ENCODE measurements around the gene RAP1GAP.
"Not testable (repeated sequence)": the region's sequence is repeated elsewhere in the genome, so short reads cannot be mapped to it uniquely, and the experiment has no call there.

Gene RAP1GAP

DNA sequence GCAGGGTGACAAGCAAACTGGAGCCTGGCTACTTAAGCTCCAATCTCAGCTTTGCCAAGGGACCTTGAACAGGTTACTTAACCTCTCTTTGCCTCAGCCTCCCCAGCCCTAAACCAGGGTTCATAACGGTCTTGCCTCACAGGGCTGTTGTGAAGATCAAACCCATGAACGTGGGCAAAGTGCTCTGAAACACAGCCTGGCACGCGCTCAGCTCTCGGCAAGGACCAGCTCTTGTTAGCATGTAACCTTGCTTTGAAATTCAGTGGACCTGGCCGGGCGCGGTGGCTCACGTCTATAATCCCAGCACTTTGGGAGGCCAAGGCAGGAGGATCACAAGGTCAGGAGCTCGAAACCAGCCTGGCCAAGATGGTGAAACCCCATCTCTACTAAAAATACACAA is 24.8 kb downstream of the RAP1GAP start:
- DNase-seq (ENCODE audit: low read depth) = no peak

DNA sequence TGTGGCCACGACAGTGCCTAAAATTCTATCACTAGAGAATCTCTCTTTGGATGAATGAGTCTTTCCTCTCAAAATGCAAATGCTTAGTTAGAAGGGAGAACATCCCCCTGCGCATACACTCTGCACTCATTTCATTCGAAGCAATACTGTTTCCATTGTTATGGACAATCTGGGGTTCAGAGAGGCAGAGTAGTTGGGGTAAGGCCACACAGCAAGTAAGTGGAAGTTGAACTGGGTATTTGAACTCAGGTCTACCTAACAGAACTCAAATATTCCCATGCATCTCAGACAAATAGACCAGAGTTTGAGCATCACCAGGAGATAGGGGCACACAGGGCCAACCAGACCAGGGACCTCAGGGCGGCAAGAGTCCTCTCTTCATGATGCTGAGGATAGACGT is 25.5 kb downstream of the RAP1GAP start:
- no peak for DNase-seq (ENCODE audit: low read depth)

DNA sequence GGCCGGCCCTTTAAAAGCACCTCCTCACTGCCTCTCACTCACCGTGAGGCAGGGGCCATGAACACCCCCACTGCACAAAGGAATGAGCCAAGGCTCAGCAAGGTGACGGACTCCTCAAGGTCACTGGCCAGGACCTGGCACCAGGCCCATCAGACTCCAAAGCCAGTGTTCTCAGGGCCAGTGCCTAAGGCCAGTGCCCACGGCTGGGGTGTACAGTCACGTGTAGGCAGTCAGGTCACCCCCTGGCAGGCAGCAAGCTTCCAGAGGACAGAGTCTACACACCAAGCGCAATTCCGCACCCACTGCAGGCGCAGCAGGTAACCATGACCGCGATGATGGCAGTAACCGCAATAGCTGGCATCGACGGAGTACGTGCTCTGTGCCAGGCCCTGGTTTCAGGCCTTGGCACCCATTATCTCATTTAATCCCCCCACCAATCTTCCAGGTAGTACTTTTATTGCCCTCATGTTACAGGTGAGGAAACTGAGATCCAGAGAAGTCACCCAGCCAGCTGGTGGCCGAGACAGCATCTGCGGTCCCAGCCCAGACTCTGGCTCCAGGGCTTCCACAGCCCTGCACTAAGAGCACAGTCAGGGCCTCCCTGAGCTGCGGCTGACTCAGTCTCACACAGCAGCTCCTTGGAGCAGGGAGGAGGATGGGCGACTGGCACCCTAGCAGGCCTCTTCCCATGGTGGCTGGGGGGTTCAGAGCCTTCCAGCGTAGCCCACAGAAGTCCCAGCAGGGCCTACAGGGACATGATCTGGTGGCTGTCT is 27.0 kb downstream of the RAP1GAP start:
- no peak for DNase-seq (ENCODE audit: low read depth)

DNA sequence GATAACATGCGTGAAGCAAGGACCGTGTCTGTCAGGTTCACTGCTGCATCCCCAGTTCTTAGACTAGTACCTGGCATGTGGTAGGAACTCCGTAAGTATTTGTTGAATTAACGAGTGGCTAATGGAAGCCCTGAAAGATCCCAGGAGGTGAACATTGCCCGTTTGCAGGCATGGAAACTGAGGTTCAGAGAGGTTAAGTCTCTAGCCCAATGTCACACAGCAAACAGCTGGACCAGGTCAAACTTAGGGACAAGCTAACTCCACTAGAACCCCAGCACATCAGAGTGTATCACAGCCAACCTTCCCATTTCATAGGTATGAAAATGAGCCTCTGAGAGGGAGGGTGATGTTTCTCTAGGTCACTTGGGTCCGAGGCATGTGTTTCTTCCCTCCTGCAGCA is 27.6 kb downstream of the RAP1GAP start:
- no peak for DNase-seq (ENCODE audit: low read depth)

DNA sequence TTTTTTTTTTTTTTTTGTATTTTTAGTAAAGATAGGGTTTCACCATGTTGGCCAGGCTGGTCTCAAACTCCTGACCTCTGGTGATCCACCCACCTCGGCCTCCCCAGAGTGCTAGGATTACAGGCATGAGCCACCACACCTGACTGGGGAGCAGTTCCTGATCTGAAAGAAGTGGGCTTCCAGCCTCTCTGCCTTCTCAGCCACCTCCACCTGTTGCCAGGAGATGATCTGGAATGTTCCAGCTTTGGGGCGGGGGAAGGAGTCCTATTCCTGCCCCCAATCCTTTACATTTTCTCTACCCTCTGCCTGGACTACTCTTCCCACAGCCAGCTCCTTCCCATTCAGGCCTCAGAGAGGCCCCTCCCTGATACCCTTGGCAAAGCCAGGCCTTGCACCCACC is 28.1 kb downstream of the RAP1GAP start:
- DNase-seq (ENCODE audit: low read depth) = no peak

DNA sequence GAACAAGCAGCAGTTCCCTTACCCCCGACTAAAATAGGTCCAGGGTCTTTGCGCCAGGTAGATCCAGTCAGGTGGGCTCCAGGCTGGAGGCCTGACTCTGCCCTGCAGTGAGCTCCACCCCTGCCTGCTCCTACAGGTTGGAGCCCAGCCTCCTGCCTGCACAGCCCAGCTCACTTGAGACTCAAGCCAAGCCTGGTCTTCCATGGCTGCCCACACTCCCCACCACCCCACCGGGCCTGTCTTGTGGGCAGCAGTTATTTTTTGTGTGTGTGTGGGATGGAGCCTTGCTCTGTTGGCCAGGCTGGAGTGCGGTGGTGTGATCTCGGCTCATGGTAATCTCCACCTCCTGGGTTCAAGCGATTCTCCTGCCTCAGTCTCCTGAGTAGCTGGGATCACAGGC is 28.5 kb downstream of the RAP1GAP start:
- no peak for DNase-seq (ENCODE audit: low read depth)

DNA sequence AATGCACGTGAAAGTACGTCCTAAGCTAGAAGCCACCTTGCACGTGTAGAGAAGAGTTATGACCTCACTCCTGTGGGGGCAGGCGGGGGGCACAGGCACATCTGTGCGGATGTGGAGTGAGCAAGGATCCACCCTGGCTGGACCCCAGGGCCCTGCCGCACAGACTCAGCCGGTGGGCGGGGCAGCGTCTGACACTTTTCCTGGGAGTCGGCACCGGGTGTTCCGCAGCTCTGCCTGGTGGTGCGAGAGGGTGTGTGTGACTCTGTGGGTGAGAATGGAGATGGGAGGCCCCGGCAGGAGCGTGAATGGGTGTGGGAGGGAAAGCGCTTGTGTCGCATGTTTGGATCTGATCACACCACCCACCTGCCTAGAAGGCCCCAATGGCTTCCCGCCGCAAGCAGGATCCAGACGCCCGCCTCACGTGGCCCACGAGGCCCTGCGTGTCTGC is 29.5 kb downstream of the RAP1GAP start:
- DNase-seq (ENCODE audit: low read depth) = no peak

DNA sequence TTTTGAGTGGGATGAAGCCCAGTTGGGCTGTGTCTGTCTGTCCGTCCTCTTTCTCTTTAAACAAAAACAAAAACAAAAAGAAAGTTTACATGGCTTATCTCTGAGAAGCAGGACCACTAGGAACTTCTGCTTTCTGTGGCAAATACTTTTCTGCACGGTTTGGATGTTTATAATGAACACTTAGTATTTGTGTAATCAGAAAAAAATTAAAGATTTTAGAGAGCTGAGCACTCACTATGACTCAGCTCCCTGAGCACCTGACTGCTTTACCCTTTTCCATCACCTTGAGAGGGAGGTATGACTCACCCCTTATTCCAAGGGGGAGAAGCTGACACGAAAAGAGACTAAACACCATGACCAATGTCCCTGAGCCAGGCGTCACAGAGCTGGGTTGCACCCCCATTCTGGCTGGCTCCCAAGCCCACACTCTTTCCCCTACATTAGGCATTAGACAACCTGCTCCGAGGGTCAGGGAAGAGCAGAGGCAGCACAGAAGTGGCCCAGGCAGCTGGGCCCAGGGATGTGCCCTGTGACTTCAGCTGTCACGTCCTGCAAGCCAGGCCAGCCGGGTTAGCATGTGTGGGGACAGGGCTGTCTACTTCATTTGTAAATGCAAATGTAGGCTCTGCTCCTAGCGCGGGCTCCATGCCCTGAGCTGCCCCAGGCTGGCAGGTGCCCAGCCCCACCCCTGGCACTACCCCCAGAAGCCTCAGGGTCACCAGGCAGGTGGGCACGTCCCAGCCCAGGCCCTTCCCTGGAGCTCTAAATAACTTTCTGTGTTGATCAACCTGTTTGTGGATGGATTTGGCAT is 30.4 kb downstream of the RAP1GAP start:
- peak; percentile 28 for DNase-seq (ENCODE audit: low read depth)

DNA sequence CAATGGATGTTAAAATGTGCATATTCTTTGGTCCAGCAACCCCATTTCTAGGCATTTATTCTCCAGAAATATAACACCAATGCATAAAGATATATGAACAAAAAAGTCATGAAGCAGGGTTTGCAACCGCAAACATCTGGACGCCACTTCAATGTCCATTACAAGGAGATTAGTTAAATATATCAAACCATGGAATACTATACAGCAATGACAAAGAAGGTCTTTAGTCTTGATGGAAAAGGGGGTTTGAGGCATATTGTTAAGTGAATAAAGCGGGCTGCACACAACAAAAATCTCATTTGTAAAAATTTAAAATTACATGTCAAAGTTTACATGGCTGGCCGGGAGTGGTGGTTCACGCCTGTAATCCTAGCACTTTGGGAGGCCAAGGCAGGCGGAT is 31.6 kb downstream of the RAP1GAP start:
- DNase-seq (ENCODE audit: low read depth) = no peak

DNA sequence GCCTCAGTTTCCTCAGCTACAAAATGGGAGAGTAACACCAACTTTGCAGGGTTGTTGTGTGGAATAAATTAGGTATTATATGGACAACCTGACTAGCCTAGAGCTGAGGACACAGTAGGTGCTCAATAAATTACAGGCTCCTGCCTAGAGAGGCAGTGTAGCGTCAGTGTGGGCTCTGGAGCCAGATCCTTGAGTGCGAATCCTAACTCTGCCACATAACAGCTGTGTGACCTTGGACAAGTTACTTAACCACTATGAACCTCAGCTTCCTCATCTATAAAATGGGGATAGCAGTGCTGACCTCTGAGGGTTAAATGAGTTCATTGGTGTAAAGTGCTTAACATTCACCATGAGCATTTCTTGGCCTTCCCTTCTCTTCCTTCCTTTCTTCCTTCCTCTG is 33.1 kb downstream of the RAP1GAP start:
- DNase-seq (ENCODE audit: low read depth) = no peak

DNA sequence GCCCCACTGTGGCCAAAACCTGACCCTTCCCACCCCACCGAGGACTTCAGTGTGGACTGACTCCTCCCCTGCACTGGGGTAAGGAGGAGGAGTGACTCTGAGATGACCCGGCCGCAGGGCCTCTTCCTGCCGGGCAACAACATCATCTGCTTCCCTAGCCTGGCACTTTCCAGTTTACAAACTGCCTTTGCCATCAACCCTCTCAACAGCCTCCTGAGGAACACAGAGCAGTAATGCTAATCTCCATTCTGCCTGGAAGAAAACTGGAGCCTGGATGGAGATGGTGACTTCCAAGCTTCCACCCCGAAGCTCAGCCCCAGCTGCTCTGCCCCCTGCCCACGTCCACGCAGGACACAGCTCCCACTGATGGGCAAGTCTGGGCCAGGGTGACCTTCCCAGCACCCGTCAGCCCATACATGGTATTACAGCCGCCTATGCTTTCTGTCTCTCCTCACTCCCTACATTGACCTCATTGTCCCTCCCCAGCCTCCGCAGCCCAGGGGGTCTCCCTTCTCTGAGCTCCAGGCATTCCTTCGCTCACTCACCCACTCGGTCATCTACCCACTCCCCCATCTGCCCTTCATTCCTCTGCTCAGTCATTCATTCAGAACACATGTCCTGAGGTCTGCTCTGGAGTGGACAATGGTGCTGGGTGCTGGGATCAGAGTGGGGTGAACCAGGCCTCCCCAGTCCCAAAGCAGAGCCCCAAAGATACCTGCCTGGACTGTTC is 34.2 kb downstream of the RAP1GAP start:
- DNase-seq (ENCODE audit: low read depth) = no peak

DNA sequence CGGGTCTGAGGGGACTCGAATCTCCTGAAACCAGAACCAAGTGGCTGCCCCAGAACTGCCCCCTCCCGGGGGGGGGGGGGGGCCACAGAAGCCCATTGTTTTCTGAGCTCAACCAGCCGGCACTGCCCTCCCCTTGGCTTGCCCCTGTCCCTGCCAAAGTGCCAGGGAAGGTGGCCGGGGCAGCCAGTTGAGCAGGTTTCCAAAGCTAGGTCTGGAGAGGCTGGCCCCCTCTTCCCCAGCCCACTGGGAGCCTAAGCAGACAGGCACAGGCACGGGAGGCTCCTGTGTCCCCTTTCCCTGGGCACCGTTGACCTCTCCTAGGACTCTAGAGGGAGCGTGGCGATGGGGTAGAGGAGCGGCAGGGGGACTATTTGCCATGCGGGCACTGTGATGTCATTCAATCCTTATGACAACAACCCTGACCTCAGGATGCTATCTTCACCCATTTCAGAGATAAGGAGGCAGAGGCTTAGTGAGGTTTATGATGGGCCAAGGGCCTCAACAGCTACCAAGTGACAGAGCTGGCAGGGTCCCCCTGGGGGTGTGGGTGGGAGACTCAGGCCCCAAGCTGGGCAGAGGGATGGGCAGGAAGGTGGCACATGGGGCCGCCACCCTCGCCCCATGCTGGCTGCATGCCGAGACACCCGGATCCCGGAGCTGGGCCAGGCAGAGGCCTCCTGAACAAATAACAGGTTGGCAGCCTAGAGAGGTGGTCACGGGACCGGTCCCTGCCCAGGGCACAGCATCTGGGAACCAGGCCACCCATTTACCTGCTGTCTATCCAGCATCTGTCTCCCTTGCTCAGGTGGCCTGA is 35.0 kb downstream of the RAP1GAP start:
- no peak for DNase-seq (ENCODE audit: low read depth)

DNA sequence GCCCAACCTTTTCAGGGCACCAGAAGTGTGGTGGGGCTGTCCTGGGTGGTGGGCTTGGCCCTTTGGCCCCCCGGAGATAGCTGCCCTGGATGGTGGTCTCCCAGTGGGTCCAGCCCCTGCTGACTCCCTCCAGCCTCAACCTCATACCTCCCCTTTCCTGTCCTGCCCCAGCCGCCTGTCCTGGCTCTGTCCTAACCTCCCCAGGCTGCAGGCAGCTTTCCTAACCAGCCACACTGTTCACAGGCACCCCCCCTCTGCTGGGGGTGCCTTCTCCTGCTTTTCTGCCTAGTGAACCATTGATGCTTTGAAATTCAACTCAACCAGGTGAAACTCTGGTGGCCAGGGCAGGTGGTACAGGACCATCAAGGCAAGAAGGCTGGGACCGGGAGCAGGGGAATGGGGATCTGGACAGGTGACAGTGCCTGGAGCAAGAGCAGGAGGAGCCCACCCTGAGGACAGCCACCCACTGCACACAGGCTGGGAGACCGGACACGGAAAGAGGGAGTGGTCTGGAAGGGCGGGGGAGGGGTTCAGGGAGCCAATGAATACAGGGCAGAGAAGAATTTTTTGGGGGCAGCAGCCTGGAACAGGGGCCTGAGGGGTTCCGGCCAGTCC is 35.9 kb downstream of the RAP1GAP start:
- DNase-seq (ENCODE audit: low read depth) = no peak

DNA sequence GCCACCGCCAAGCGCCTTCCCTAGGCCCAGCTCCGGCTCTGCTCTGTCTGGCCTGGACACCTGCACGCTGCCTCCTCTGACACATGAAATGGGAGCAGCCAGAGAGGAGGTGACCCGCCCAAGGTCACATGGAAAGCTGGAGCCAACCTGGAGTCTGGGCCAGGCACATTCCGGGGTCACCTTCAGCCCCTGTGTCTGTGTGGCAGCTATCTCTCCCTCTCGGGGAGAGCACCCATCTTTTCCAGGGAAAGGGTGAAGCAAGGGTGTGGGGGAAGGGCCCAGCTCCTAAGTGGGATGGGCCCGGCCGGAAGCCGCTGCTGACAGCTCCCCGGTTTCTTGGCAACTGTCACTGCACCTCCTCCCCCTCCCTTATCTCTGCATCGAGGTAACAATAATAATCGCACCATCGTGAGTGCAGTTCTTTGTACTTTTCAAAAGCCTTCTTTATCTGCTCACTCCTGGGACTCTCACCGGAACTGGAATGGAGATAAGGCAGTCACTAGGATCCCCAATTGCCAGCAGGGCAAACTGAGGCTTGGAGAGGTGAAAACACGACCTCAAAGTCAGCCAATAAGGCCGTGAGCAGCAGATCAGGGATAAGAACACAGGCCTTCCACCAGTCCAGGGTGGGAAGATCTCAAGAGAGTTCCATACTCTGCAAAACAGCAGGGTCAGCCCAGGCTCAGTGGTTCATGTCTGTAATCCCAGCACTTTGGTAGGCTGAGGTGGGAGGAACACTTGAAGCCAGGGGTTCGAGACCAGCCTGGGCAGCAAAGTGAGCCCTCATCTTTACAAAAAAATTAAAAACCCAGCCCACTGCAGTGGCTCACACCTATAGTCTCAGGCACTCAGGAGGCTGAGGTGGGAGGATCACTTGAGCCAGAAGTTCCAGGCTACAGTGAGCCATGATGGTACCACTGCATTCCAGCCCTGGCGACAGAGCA is 36.9 kb downstream of the RAP1GAP start:
- no peak for DNase-seq (ENCODE audit: low read depth)

DNA sequence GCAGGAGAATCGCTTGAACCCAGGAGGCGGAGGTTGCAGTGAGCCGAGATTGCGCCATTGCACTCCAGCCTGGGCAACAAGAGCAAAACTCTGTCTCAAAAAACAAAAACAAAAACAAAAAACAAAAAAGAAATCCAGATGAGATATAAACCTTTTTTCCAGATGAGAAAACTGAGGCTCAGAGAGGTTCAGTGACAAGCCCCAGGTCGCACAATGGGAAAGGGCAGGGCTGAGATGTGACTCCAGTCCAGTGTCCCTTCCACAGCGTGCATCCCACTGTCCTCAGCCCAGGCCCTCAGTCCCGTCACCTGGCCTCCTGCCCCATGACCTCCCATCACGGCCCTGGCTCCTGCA is 37.6 kb downstream of the RAP1GAP start:
- not testable (repeated sequence) for DNase-seq (ENCODE audit: low read depth)

DNA sequence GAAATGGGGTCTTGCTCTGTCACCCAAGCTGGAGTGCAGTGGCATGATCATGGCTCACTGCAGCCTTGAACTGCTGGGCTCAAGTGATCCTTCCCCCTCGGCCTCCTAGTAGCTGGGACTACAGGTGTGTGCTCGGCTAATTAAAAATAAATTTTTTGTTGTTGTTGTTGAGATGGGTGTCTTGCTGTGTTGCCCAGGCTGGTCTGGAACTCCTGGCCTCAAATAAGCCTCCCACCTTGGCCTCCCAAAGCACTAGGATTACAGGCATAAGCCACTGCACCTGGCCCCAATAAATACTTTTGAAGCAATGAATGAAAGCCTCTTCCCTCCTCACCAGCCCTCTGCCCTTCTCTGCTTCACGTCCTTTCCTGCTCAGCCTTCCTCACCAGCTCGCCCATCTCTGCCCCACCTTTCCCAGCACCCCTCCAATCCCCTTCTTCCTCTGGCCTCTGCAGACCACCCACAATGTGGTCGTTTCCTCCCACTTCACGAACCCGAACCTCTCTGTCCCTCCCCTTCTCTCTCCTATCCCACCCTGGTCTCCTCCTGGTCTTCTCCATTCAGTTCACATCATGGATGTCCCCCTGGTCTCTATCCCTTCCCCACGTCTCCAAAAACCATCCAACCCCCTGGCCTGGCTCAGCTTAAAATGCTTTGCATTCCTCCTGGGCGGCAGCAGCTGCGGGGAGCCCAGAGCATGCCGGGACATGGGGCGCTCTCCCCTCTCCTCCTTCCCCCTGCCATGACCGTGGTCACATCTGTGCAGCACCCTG is 38.4 kb downstream of the RAP1GAP start:
- no peak for DNase-seq (ENCODE audit: low read depth)

DNA sequence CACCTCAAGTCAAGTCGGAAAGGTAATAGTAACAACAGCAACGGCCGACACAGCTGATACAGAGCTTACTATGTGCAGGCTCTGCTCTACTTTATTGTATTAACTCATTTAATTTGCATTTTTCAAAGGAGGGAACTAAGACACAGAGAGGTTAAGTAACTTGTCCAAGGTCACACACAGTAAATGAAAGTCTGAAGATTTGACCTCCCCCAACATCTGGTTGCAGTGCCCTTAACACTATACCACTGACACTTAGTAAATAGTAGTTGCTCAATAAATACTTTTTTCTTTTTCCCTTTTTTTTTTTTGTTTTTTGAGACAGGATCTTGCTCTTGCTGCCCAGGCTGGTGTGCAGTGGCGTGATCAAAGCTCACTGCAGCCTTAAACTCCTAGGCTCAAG is 39.2 kb downstream of the RAP1GAP start:
- no peak for DNase-seq (ENCODE audit: low read depth)

DNA sequence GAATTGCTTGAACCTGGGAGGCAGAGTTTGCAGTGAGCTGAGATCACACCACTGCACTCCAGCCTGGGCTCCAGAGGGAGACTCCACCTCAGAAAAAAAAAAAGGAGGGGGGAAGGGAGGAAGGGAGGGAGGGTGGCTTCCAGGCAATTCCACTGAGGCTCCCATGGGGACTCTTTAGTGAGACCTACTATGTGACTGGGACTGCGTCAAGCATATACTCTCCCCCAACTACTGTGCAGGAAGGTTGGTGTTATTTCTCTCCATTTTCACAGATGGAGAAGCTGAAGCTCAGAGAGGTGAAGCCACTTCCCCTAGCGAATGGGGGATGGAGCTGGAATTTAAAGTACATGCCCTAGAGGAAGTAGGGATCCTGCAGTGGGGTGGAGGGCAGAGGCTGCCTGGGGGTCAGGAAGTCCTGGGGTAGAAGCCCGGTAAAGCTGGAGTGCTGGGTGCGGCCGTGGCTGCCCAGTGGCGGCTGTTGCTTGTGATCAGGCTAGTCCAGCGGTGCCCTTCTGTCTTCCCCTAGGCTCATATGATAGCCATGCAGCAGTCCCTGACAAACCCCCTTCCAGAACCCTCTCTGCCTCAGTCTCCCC is 40.3 kb downstream of the RAP1GAP start:
- no peak for DNase-seq (ENCODE audit: low read depth)

DNA sequence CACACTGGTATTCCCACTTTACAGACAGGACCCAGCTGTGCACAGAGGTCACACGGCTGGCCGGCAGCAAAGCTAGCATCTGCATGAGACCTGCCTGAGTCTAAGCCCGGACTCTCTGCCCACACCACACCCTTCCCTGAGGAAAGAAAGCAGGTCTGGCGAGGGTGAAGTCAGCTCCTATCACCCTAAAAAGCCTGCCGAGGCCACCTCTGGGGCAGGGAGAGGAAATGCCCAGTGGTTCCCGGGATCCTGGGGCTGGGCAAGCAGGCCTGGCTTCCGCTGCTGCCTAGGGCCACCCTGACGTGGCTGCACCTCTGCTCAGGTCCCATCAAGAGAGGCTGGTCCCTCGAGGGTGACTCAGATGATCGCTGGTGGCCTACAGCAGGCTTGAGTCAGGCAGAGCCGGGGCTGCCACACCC is 42.2 kb downstream of the RAP1GAP start:
- no peak for DNase-seq (ENCODE audit: low read depth)

Measured in HS-5 (cell line).